Measurements from ENCODE around the gene CCDC69. TPM values are rescaled to one million over a fixed set of nuclear protein-coding genes. Genes with fewer than 3 reads are reported as not detected.

CCDC69 gene
- total and polyA plus RNA-seq, 2 donors (not counting 1 experiment from before 2014, with no cell fraction given), result 58.7 to 125 TPM

- Histone ChIP-seq H3K4me1 (ENCODE audit: control insufficient read depth in 2 of 2, insufficient read depth in 2 of 2, low read length in 2 of 2) (peaks cover 25% of the 10 kb centered on the region in 2 donors), H3K79me2 (ENCODE audit: control insufficient read depth, insufficient read depth, low read length) (peaks cover 5% of the 10 kb centered on the region), H3K27me3 (replicated peaks in 1 of 4; ENCODE audit: control extremely low read depth in 1 of 4, control insufficient read depth in 3 of 4, insufficient read depth in 4 of 4, low read length in 3 of 4) (no peaks in the 10 kb centered on the region), H3K27ac (ENCODE audit: low read length in 2 of 2) (peak overlapping the region; percentile 6 to 10), H3K4me3 (ENCODE audit: control extremely low read depth in 1 of 5, extremely low read depth in 1 of 5, insufficient read depth in 1 of 5, low read depth in 2 of 5, low read length in 4 of 5) (no peak overlapping the region), H4K20me1 (ENCODE audit: control insufficient read depth, insufficient read depth, low read length, poor library complexity, severe bottlenecking) (no peaks in the 10 kb centered on the region), H3K4me2 (replicated peaks; ENCODE audit: low read depth, low read length, poor library complexity, severe bottlenecking) (no peak overlapping the region), H2AFZ (ENCODE audit: insufficient read depth, low read depth, low read length, poor library complexity, severe bottlenecking) (no peak overlapping the region), H3K36me3 (replicated peaks in 1 of 2; ENCODE audit: control extremely low read depth in 1 of 2, control insufficient read depth in 1 of 2, extremely low read depth in 1 of 2, insufficient read depth in 2 of 2, low read length in 1 of 2) (peaks cover 5 to 53% of the 10 kb centered on the region in 2 experiments), H3K9me3 (ENCODE audit: control extremely low read depth in 1 of 3, control insufficient read depth in 2 of 3, insufficient read depth in 1 of 3, low read length in 2 of 3) (no peaks in the 10 kb centered on the region), H3K9ac (ENCODE audit: low read length) (no peak overlapping the region)
- no CpG with 5 or more reads among the region's 6 CpGs for WGBS (ENCODE audit: insufficient coverage)
- TF ChIP-seq EZH2 (IDR thresholded peaks at IDR 0.05; ENCODE audit: borderline replicate concordance, insufficient read depth, low read depth, low read length, poor library complexity, severe bottlenecking), result no peak
- no peak for TF ChIP-seq CTCF (IDR thresholded peaks at IDR 0.05)
- ATAC-seq (ENCODE audit: low read depth) (no peak), DNase-seq (no peak)
- ChIA-PET POLR2A (interaction anchor here (0.6 to 0.9 kb wide), 2 partner anchors 43 to 194 kb away, joined by 3 read pairs; no protein-coding TSS in a partner anchor), CTCF (interaction anchor here (0.8 to 1.8 kb wide), 2 partner anchors 9 to 15 kb away, joined by 3 to 9 read pairs; no protein-coding TSS in a partner anchor)
- Mint-ChIP-seq H3K9me3 (ENCODE audit: insufficient read depth) (no peaks in the 10 kb centered on the region), H3K27ac (peak overlapping the region; percentile 53), H3K4me1 (peaks cover 44% of the 10 kb centered on the region), H3K4me3 (no peak overlapping the region), H3K27me3 (no peaks in the 10 kb centered on the region)
- intact Hi-C loops (cut with micrococcal nuclease), result no loop called here
Measured at GRCh38 chr5:151180291-151180690, 43.6 kb downstream of the CCDC69 start.

- ATAC-seq (ENCODE audit: low read depth) (no peak), DNase-seq (no peak)
- Mint-ChIP-seq H3K9me3 (ENCODE audit: insufficient read depth) (no peaks in the 10 kb centered on the region), H3K4me1 (peaks cover 45% of the 10 kb centered on the region), H3K27ac (peak overlapping the region; percentile 59), H3K4me3 (no peak overlapping the region), H3K27me3 (no peaks in the 10 kb centered on the region)
- Histone ChIP-seq H3K4me1 (ENCODE audit: control insufficient read depth in 2 of 2, insufficient read depth in 2 of 2, low read length in 2 of 2) (peaks cover 25% of the 10 kb centered on the region in 2 donors), H3K36me3 (replicated peaks in 1 of 2; ENCODE audit: control extremely low read depth in 1 of 2, control insufficient read depth in 1 of 2, extremely low read depth in 1 of 2, insufficient read depth in 2 of 2, low read length in 1 of 2) (peaks cover 3 to 47% of the 10 kb centered on the region in 2 experiments), H4K20me1 (ENCODE audit: control insufficient read depth, insufficient read depth, low read length, poor library complexity, severe bottlenecking) (no peaks in the 10 kb centered on the region), H3K27ac (ENCODE audit: low read length in 2 of 2) (peak overlapping the region in 1 of 2 donors; percentile 6), H3K4me2 (replicated peaks; ENCODE audit: low read depth, low read length, poor library complexity, severe bottlenecking) (no peak overlapping the region), H2AFZ (ENCODE audit: insufficient read depth, low read depth, low read length, poor library complexity, severe bottlenecking) (no peak overlapping the region), H3K9ac (ENCODE audit: low read length) (no peak overlapping the region), H3K27me3 (replicated peaks in 1 of 4; ENCODE audit: control extremely low read depth in 1 of 4, control insufficient read depth in 3 of 4, insufficient read depth in 4 of 4, low read length in 3 of 4) (no peaks in the 10 kb centered on the region), H3K4me3 (ENCODE audit: control extremely low read depth in 1 of 5, extremely low read depth in 1 of 5, insufficient read depth in 1 of 5, low read depth in 2 of 5, low read length in 4 of 5) (no peak overlapping the region), H3K79me2 (ENCODE audit: control insufficient read depth, insufficient read depth, low read length) (peaks cover 5% of the 10 kb centered on the region), H3K9me3 (ENCODE audit: control extremely low read depth in 1 of 3, control insufficient read depth in 2 of 3, insufficient read depth in 1 of 3, low read length in 2 of 3) (no peaks in the 10 kb centered on the region)
- ChIA-PET CTCF (interaction anchor here (0.5 to 1.8 kb wide), 3 partner anchors 14 to 769 kb away, joined by 3 to 9 read pairs (median 4); no protein-coding TSS in a partner anchor), POLR2A (interaction anchor here (0.6 to 0.9 kb wide), 3 partner anchors 15 to 193 kb away, joined by 3 read pairs; no protein-coding TSS in a partner anchor)
- 100% methylated on average over 1 of the region's 4 CpGs for WGBS (ENCODE audit: insufficient coverage)
- intact Hi-C loops (cut with micrococcal nuclease), result loop anchor here (5.0 kb wide), 1 partner anchor 318 kb away; no protein-coding TSS in a partner anchor
- no peak for TF ChIP-seq EZH2 (IDR thresholded peaks at IDR 0.05; ENCODE audit: borderline replicate concordance, insufficient read depth, low read depth, low read length, poor library complexity, severe bottlenecking)
- TF ChIP-seq CTCF (IDR thresholded peaks at IDR 0.05), result no peak
Measured at GRCh38 chr5:151179489-151179840, 44.4 kb downstream of the CCDC69 start.

All from B cell (primary cell).